B cell (primary cell): Measurements from ENCODE around the gene ADH1B. TPM values are rescaled to one million over a fixed set of nuclear protein-coding genes. Genes with fewer than 3 reads are reported as not detected.

Source experiments
- ATAC-seq: fragments of 200-7000 bp; cut with Tn5 transposase; one replicate; pipeline ENCODE4 v1.10.0; 2021; ENCODE audit warnings: low read depth, mild to moderate bottlenecking, moderate number of reproducible peaks, moderate library complexity
- CTCF ChIA-PET: fragments of 350-600 bp; sonication (Branson Sonifier 250); formaldehyde crosslinking; loops from one replicate; lab custom pipeline; 2021; ENCODE audit warnings: antibody characterized with exemption, inconsistent platforms; lab: Charles Lee
- POLR2A ChIA-PET: fragments of 350-600 bp; sonication (Branson Sonifier 250); formaldehyde crosslinking; loops from one replicate; lab custom pipeline; 2021; ENCODE audit warnings: antibody characterized with exemption; lab: Charles Lee
- DNase-seq: peaks from one replicate; pipeline ENCODE4 v3.0.0; 2013
- H2AFZ ChIP-seq: 2 replicates; pipeline ENCODE4 v1.6.1; 2012; ENCODE audit warnings: mild to moderate bottlenecking, low read depth, low read length; ENCODE audit not compliant: insufficient read depth, poor library complexity, severe bottlenecking
- H3K27ac ChIP-seq, 2 donors: 1 replicate in 1 of 2; 2 replicates in 1 of 2; pipeline ENCODE4 v1.5.1; 2012 to 2013; ENCODE audit warnings: low read length in 2 of 2, mild to moderate bottlenecking in 2 of 2, moderate library complexity in 1 of 2
- H3K27me3 ChIP-seq, 4 experiments: fragments of 200-600 bp in 1 of 4; sonication (generic) in 1 of 4; replicated peaks in 1 of 4; 1 replicate in 2 of 4; 2 replicates in 2 of 4; pipeline versions ENCODE4 v1.6.1 to v1.7.0; 2013 to 2016; ENCODE audit warnings: low read length in 3 of 4, mild to moderate bottlenecking in 2 of 4, mixed read lengths in 1 of 4, moderate library complexity in 1 of 4; ENCODE audit not compliant: insufficient read depth in 4 of 4, control insufficient read depth in 3 of 4; ENCODE audit errors: control extremely low read depth in 1 of 4
- H3K36me3 ChIP-seq, 2 experiments: replicated peaks in 1 of 2; 1 replicate in 1 of 2; 2 replicates in 1 of 2; pipeline versions ENCODE4 v1.6.1 to v1.7.1; 2013; ENCODE audit warnings: low read length in 1 of 2; ENCODE audit not compliant: insufficient read depth in 2 of 2, control insufficient read depth in 1 of 2; ENCODE audit errors: control extremely low read depth in 1 of 2, extremely low read depth in 1 of 2
- H3K4me1 ChIP-seq, 2 donors: fragments of 200-600 bp in 1 of 2; sonication (generic) in 1 of 2; 1 replicate in 1 of 2; 2 replicates in 1 of 2; pipeline versions ENCODE4 v1.5.1 to v1.6.1; 2013 to 2017; ENCODE audit warnings: low read length in 2 of 2; ENCODE audit not compliant: control insufficient read depth in 2 of 2, insufficient read depth in 2 of 2
- H3K4me2 ChIP-seq: replicated peaks from 2 replicates; pipeline ENCODE3; 2012; ENCODE audit warnings: mild to moderate bottlenecking, low read depth, low read length; ENCODE audit not compliant: poor library complexity, severe bottlenecking
- H3K4me3 ChIP-seq, 5 experiments: fragments of 200-600 bp in 1 of 5; sonication (generic) in 1 of 5; 1 replicate in 3 of 5; 2 replicates in 2 of 5; pipeline versions ENCODE4 v1.5.1 to v1.7.0; 2011 to 2016; ENCODE audit warnings: low read length in 4 of 5, mild to moderate bottlenecking in 4 of 5, low read depth in 2 of 5, control low read depth in 1 of 5, moderate library complexity in 1 of 5; ENCODE audit not compliant: insufficient read depth in 1 of 5; ENCODE audit errors: control extremely low read depth in 1 of 5, extremely low read depth in 1 of 5
- H3K79me2 ChIP-seq: fragments of 200-600 bp; sonication (generic); one replicate; pipeline ENCODE4 v1.6.0; 2016; ENCODE audit warnings: low read length; ENCODE audit not compliant: control insufficient read depth, insufficient read depth
- H3K9ac ChIP-seq: fragments of 200-600 bp; sonication (generic); 2 replicates; pipeline ENCODE4 v1.6.1; 2017; ENCODE audit warnings: mild to moderate bottlenecking, low read length, moderate library complexity
- H3K9me3 ChIP-seq, 3 donors: one replicate each; pipeline versions ENCODE4 v1.6.1 to v1.7.1; 2013; ENCODE audit warnings: low read length in 2 of 3; ENCODE audit not compliant: control insufficient read depth in 2 of 3, insufficient read depth in 1 of 3; ENCODE audit errors: control extremely low read depth in 1 of 3
- H4K20me1 ChIP-seq: 2 replicates; pipeline ENCODE4 v1.6.0; 2012; ENCODE audit warnings: mild to moderate bottlenecking, low read length; ENCODE audit not compliant: insufficient read depth, control insufficient read depth, poor library complexity, severe bottlenecking
- H3K27ac Mint-ChIP-seq: one replicate; pipeline ENCODE4 v1.8.0; 2021; ENCODE audit warnings: mixed read lengths
- H3K27me3 Mint-ChIP-seq: one replicate; pipeline ENCODE4 v1.8.0; 2021; ENCODE audit warnings: mixed read lengths
- H3K4me1 Mint-ChIP-seq: one replicate; pipeline ENCODE4 v1.8.0; 2021; ENCODE audit warnings: mixed read lengths
- H3K4me3 Mint-ChIP-seq: one replicate; pipeline ENCODE4 v1.8.0; 2021; ENCODE audit warnings: mixed read lengths
- H3K9me3 Mint-ChIP-seq: one replicate; pipeline ENCODE4 v1.8.0; 2022; ENCODE audit warnings: mixed read lengths; ENCODE audit not compliant: insufficient read depth
- CTCF ChIP-seq: fragments of 200-600 bp; IDR thresholded peaks from one replicate; pipeline ENCODE4 v1.8.0; 2022; ENCODE audit warnings: antibody characterized with exemption, mild to moderate bottlenecking
- EZH2 ChIP-seq: IDR thresholded peaks from 2 replicates; pipeline ENCODE4 v1.6.1; 2012; ENCODE audit warnings: borderline replicate concordance, low read depth, mild to moderate bottlenecking, moderate library complexity, low read length; ENCODE audit not compliant: insufficient read depth, poor library complexity, severe bottlenecking
- WGBS: methylation state at CpG from one replicate; pipeline ENCODE4 v1.1.5; 2013; ENCODE audit warnings: missing lambda C conversion rate; ENCODE audit not compliant: insufficient coverage; 5-methylcytosine and 5-hydroxymethylcytosine counted together
- intact Hi-C: fragments of 100-400 bp; cut with micrococcal nuclease; formaldehyde crosslinking; loops from one replicate; pipeline ENCODE4 v1.10.0; 2022
- polyA plus RNA-seq: library from polyadenylated mRNA; depleted of rRNA; stranded (reverse); fragments of >200 nt; gene quantifications from 2 replicates; pipeline ENCODE4 v1.2.3, GENCODE V29; 2012
- total RNA-seq, 2 donors: library from RNA; stranded (reverse); fragments of 120-200 nt in 1 of 2; gene quantifications; 1 replicate in 1 of 2; 2 replicates in 1 of 2; pipeline versions ENCODE4 v1.2.3 to v1.2.4, GENCODE V29; 2013 to 2022

Gene ADH1B
- total and polyA plus RNA-seq, 2 donors (not counting 1 experiment from before 2014, with no cell fraction given): not detected

DNA sequence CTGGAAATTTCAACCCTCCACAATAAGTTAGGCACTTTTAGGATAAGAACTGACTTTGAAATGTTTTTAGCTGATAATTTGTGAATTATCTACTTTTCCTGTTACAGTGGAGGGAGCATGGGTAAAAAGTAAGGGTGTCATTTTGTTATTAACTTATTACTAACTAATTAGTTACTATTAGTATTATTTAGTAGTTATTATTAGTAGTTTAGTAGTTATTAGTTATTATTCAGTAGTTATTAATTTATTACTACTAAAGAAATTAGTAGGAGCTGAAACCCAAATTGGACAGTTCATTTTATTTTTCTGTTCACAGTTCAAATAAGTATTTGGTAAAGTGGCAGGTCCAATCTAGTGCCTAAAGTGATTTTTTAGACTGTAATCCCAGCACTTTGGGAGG, 35.8 kb downstream of the ADH1B start:
- no peak overlapping the region for H3K27ac Mint-ChIP-seq
- no peaks in the 10 kb centered on the region for H3K4me1 Mint-ChIP-seq
- intact Hi-C loops: no loop called here
- Histone ChIP-seq H3K9me3 (peaks cover 0 to under 1% (median 0%) of the 10 kb centered on the region in 3 donors), H3K79me2 (no peaks in the 10 kb centered on the region), H3K4me1 (no peaks in the 10 kb centered on the region), H3K27me3 (no peaks in the 10 kb centered on the region), H3K27ac (no peak overlapping the region), H4K20me1 (no peaks in the 10 kb centered on the region), H2AFZ (no peak overlapping the region), H3K4me3 (no peak overlapping the region), H3K4me2 (no peak overlapping the region), H3K36me3 (no peaks in the 10 kb centered on the region), H3K9ac (no peak overlapping the region)
- H3K4me3 Mint-ChIP-seq: no peak overlapping the region
- DNase-seq (no peak), ATAC-seq (no peak)
- TF ChIP-seq CTCF: no peak
- TF ChIP-seq EZH2: no peak
- CTCF ChIA-PET: no interaction called here
- POLR2A ChIA-PET: no interaction called here
- H3K27me3 Mint-ChIP-seq: no peaks in the 10 kb centered on the region
- no peaks in the 10 kb centered on the region for H3K9me3 Mint-ChIP-seq

DNA sequence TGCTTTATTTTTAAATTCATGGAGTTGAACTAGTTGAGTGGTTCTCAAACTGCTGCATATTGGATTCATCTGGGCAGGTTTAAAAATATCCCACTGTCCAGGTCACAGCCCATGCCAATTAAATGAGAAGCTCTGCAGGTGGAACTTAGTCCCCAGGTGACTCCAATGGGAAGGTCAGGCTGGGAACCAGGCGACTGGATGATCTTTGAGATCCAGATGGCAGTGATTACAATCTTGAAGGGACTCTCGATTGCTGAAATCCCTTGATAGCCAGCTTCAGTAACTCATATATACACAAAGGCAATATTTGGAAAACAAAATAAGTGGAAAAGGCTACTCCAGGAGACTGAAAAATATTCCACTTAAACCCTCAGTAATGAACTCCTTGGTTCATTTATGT, 38.5 kb downstream of the ADH1B start:
- Histone ChIP-seq H3K4me1 (no peaks in the 10 kb centered on the region), H3K27me3 (no peaks in the 10 kb centered on the region), H3K27ac (no peak overlapping the region), H3K36me3 (no peaks in the 10 kb centered on the region), H3K9me3 (peaks cover 0 to 1% (median 0%) of the 10 kb centered on the region in 3 donors), H3K9ac (no peak overlapping the region), H4K20me1 (no peaks in the 10 kb centered on the region), H3K79me2 (no peaks in the 10 kb centered on the region), H2AFZ (no peak overlapping the region), H3K4me3 (no peak overlapping the region), H3K4me2 (no peak overlapping the region)
- ChIA-PET CTCF (no interaction called here), POLR2A (no interaction called here)
- ATAC-seq (no peak), DNase-seq (no peak)
- Mint-ChIP-seq H3K4me1 (no peaks in the 10 kb centered on the region), H3K27me3 (no peaks in the 10 kb centered on the region), H3K27ac (no peak overlapping the region), H3K4me3 (no peak overlapping the region), H3K9me3 (no peaks in the 10 kb centered on the region)
- intact Hi-C loops: no loop called here
- 88% methylated on average over 1 of the region's 2 CpGs for WGBS
- TF ChIP-seq CTCF: no peak
- no peak for TF ChIP-seq EZH2
